CD1c-positive myeloid dendritic cell (primary cell): ENCODE results near the gene DLG2.
"Not testable (repeated sequence)": the region's sequence is repeated elsewhere in the genome, so short reads cannot be mapped to it uniquely, and the experiment has no call there.

Experiments
- DNase-seq: peaks from one replicate; pipeline ENCODE4 v3.0.0-alpha.2; 2016; ENCODE audit errors: extremely low spot score

The DLG2 gene

GRCh38 chr11:85627332-85627997 lies at the start of gene DLG2:
Gene DLG2, minus strand, starts transcription at chr11:85627344.
- peak; percentile 24 for DNase-seq

GRCh38 chr11:85673393-85673792 lies 46.2 kb upstream of the DLG2 start:
- DNase-seq: no peak

DNA sequence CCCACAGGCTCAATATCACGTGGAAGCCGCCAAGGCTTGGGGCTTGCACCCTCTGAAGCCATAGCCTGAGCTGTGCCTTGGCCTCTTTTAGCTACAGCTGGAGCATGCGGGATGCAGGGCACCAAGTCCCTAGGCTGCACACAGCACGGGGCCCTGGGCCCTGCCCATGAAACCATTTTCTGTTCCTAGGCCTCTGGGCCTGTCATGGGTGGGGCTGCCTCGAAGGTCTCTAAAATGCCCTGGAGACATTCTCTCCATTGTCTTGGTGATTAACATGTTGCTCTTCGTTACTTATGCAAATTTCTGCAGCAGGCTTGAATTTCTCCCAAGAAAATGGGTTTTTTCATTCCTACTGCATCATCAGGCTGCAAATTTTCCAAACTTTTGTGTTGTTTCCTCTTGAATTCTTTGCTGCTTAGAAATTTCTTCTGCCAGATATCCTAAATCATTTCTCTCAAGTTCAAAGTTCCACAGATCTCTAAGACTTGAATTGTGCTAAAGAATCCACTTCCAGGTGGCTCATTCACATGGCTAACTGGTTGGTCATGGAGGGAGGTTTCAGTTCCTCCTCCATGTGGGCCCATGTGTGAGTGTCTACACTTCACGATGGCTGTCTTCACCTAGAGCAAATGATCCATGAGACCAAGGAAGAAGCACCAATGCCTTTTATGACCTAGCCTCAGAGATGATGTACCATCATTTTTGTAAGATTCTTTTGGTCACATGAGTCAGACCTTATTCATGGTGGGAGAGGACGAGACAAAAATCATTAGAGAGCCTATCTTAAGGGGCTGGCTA lies 45.2 kb upstream of the DLG2 start:
- no peak for DNase-seq

DNA sequence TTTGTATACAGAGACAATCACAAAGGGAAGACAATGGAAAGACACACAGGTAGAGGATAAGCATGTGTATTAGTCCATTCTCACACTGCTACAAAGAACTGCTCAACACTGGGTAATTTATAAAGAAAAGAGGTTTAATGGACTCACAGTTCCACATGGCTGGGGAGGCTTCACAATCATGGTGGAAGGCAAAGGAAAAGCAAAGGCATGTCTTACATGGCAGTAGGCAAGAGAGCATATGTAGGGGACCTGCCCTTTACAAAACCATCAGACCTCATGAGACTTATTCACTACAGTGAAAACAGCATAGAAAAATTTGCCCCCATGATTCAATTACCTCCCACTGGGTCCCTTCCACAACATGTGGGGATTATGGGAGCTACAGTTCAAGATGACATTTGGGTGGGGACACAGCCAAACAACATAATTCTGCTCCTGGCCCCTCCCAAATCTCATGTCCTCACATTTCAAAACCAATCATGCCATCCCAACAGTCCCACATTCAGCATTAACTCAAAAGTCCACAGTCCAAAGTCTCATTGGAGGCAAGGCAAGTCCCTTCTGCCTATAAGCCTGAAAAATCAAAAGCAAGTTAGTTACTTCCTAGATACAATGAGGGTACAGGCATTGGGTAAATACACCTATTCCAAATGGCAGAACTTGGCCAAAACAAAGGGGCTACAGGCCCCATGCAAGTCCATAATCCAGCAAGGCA lies 44.0 kb upstream of the DLG2 start:
- not testable (repeated sequence) for DNase-seq

DNA sequence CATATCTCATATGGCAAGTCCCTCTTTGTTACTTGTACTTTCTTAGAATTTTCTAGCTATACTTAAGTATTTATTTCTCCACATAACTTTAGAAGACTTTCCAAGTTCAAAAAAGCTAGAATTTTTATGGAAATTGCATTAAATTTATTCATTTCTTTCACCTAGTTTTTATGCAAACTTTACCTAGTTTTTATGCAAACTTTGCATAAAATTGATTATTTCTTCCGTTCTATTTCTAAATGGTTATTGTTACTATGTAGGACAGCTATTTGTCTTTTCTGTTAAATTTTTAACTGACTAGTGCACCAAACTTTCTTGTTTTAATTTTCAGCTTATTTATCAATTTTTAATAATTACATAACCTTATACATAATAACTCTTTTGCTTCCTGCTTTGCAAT lies 41.0 kb upstream of the DLG2 start:
- DNase-seq: no peak

- no peak for DNase-seq
These were observed 39.5 kb upstream of the DLG2 start for GRCh38 chr11:85666687-85667086.

- DNase-seq: no peak
These were observed 38.6 kb upstream of the DLG2 start for GRCh38 chr11:85665733-85666132.

- peak; percentile 98 for DNase-seq
These were observed 37.7 kb upstream of the DLG2 start, which contains the start of gene CREBZF for GRCh38 chr11:85664615-85665481. Gene CREBZF, minus strand, starts transcription at chr11:85665129. Its CDS starts 254 bp downstream, at chr11:85664875.

DNA sequence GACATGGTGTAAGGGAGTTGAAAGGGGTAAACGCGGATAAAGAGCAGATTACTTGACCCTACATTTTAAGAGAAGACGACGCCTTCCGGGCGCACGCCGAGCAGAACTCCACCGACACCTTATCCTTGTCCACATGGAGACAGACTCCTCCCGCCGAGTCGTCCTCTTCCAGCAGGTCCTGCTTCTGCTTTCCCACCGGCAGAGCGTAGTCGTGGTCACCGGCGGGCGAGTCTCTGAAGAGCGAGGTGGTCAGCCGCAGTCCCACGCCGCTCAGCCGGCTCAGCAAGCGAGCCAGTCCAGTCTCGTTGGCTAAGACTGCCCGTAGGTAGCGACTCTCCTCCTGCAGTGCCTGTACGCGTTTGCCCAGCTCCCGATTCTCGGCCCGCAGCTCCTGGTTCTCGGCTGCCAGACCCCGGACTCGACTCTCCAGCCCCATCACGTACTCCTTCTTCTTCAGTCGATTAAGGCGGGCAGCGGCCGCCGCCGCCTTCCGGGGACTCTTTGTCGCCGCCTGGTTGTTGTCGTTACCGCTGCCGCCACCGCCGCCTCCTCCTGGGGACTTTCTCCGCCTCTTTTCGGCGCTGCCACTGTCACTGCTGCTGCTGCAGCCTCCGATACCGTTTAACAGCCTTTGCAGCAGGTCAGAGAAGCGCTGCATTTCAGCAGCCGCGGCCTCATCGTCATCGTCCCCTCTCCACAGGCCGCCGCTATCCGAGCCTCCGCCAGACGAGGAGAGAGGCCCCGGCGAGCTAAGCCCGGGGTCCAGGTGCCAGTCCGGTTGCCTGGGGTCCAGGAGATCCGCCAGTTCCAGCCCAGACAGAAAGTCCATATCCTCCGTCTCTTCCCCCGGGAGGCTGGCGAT lies 36.8 kb upstream of the DLG2 start:
- peak; percentile 89 for DNase-seq

GRCh38 chr11:85663080-85663752 lies 36.1 kb upstream of the DLG2 start:
- no peak for DNase-seq

- DNase-seq: no peak
These were observed 35.0 kb upstream of the DLG2 start for GRCh38 chr11:85661972-85662664.

DNA sequence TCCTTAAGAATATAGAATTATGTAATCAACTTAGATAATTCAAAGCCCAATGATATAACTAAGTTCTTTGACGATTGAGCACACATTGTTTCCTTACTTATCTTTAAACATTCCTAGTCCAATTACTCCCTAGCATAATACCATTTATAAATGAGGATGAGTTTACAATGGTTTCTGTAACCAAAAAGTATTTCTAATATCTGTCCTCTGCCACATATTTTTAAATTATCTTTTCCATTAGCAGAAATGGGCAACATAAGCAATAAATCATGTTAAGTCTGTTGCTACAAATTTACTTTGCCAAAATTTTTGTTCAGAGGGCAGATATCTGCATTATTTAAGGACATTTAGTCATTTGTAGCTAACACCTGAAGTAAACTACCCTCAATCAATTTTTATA lies 31.0 kb upstream of the DLG2 start:
- no peak for DNase-seq

DNA sequence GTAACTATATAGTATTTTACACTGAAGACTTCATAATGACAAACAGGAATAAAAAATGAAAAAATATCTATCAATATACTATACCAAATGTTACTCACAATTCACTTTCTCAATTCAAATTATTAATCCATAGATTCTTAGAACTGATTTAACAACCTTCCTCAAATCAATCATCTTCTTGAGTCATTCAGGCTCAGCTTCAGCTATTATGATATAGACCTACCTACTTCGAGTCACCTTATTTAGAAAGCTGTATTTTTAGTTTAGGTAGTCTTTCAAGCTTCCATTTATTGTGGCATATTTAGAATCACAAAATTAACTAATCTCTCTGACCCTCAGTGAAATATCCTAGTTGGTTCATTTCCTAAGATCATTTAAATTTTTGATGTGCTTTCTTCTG lies 29.6 kb upstream of the DLG2 start:
- DNase-seq: no peak

DNA sequence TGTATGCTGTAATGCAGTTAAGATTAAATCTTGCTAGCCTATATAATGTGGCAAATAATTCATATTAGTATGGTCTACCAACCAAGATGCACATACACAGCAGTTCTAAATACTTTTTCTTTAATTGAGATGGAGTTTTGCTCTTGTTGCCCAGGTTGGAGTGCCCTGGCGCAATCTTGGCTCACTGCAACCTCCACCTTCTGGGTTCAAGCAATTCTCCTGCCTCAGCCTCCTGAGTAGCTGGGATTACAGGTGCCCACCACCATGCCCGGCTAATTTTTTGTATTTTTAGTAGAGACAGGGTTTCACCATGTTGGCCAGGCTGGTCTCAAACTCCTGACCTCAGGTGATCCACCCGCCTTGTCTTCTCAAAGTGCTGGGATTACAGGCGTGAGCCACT lies 27.2 kb upstream of the DLG2 start:
- not testable (repeated sequence) for DNase-seq

GRCh38 chr11:85652786-85653447 lies 25.8 kb upstream of the DLG2 start:
- DNase-seq: peak; percentile 12

- DNase-seq: no peak
These were observed 24.0 kb upstream of the DLG2 start for GRCh38 chr11:85651118-85651517.

GRCh38 chr11:85647604-85648299 lies 20.6 kb upstream of the DLG2 start, which contains the start of gene TMEM126A:
Gene TMEM126A, plus strand, starts transcription at chr11:85647967. Its CDS starts 2,289 bp downstream, at chr11:85650256.
- DNase-seq: peak; percentile 94

DNA sequence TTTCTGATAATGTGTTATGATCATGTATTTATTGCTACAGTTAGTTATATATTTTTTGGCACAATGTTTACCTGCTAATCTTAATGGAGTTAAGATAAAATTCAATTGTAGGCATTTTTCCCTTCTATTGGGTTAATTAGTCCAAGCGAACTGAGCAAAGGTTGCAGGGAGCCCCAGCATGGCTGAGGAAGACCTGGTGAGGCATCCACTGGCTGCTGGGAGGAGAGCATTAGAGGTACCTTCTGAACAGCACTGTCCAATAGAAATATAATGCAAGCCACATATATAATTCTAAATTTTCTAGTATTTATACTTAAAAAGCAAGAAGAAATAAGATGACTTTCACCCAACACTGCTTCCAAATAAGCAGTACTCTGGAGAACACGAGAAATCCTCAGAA lies 19.9 kb upstream of the DLG2 start:
- no peak for DNase-seq
